Measurements from ENCODE around the gene TNC. TPM values are rescaled to one million over a fixed set of nuclear protein-coding genes. Genes with fewer than 3 reads are reported as not detected.

TNC gene
- total RNA-seq, 1 donor from 2014 or later = 21.5 TPM

GRCh38 chr9:115080242-115080641 lies 37.7 kb downstream of the TNC start:
- Mint-ChIP-seq H3K4me3 (no peak overlapping the region), H3K9me3 (no peaks in the 10 kb centered on the region), H3K27me3 (ENCODE audit: low read depth) (no peaks in the 10 kb centered on the region), H3K27ac (no peak overlapping the region), H3K4me1 (no peaks in the 10 kb centered on the region), H3K36me3 (peaks cover 7% of the 10 kb centered on the region)
- TF ChIP-seq CTCF (IDR thresholded peaks at IDR 0.05; ENCODE audit: unreplicated experiment) = no peak
- DNase-seq (ENCODE audit: low spot score in 2 of 2, unreplicated experiment in 2 of 2) = no peak

- H3K36me3 Mint-ChIP-seq = peaks cover 7% of the 10 kb centered on the region
- no peak overlapping the region for H3K27ac Mint-ChIP-seq
- no peak for DNase-seq (ENCODE audit: low spot score in 2 of 2, unreplicated experiment in 2 of 2)
- H3K4me3 Mint-ChIP-seq = no peak overlapping the region
- TF ChIP-seq CTCF (IDR thresholded peaks at IDR 0.05; ENCODE audit: unreplicated experiment) = no peak
- no peaks in the 10 kb centered on the region for H3K9me3 Mint-ChIP-seq
- H3K27me3 Mint-ChIP-seq (ENCODE audit: low read depth) = no peaks in the 10 kb centered on the region
- H3K4me1 Mint-ChIP-seq = no peaks in the 10 kb centered on the region
These were observed 38.8 kb downstream of the TNC start for GRCh38 chr9:115079156-115079555.

GRCh38 chr9:115073456-115073855 lies 44.5 kb downstream of the TNC start:
- H3K36me3 Mint-ChIP-seq = peaks cover 7% of the 10 kb centered on the region
- no peaks in the 10 kb centered on the region for H3K9me3 Mint-ChIP-seq
- no peak for TF ChIP-seq CTCF (IDR thresholded peaks at IDR 0.05; ENCODE audit: unreplicated experiment)
- no peak overlapping the region for H3K4me3 Mint-ChIP-seq
- no peak for DNase-seq (ENCODE audit: low spot score in 2 of 2, unreplicated experiment in 2 of 2)
- H3K4me1 Mint-ChIP-seq = peaks cover 10% of the 10 kb centered on the region
- no peaks in the 10 kb centered on the region for H3K27me3 Mint-ChIP-seq (ENCODE audit: low read depth)
- no peak overlapping the region for H3K27ac Mint-ChIP-seq

GRCh38 chr9:115071176-115071575 lies 46.8 kb downstream of the TNC start:
- H3K27me3 Mint-ChIP-seq (ENCODE audit: low read depth) = no peaks in the 10 kb centered on the region
- no peak overlapping the region for H3K27ac Mint-ChIP-seq
- H3K9me3 Mint-ChIP-seq = no peaks in the 10 kb centered on the region
- DNase-seq (ENCODE audit: low spot score in 2 of 2, unreplicated experiment in 2 of 2) = no peak
- H3K4me1 Mint-ChIP-seq = peaks cover 10% of the 10 kb centered on the region
- H3K4me3 Mint-ChIP-seq = no peak overlapping the region
- no peak for TF ChIP-seq CTCF (IDR thresholded peaks at IDR 0.05; ENCODE audit: unreplicated experiment)
- peaks cover 4% of the 10 kb centered on the region for H3K36me3 Mint-ChIP-seq

GRCh38 chr9:115069771-115070170 lies 48.2 kb downstream of the TNC start:
- Mint-ChIP-seq H3K27ac (no peak overlapping the region), H3K4me3 (no peak overlapping the region), H3K27me3 (ENCODE audit: low read depth) (no peaks in the 10 kb centered on the region), H3K4me1 (peaks cover 10% of the 10 kb centered on the region), H3K9me3 (no peaks in the 10 kb centered on the region), H3K36me3 (no peaks in the 10 kb centered on the region)
- DNase-seq (ENCODE audit: low spot score in 2 of 2, unreplicated experiment in 2 of 2) = no peak
- no peak for TF ChIP-seq CTCF (IDR thresholded peaks at IDR 0.05; ENCODE audit: unreplicated experiment)

GRCh38 chr9:115069302-115069701 lies 48.7 kb downstream of the TNC start:
- no peak for DNase-seq (ENCODE audit: low spot score in 2 of 2, unreplicated experiment in 2 of 2)
- H3K4me3 Mint-ChIP-seq = no peak overlapping the region
- peaks cover 10% of the 10 kb centered on the region for H3K4me1 Mint-ChIP-seq
- no peaks in the 10 kb centered on the region for H3K9me3 Mint-ChIP-seq
- H3K27me3 Mint-ChIP-seq (ENCODE audit: low read depth) = no peaks in the 10 kb centered on the region
- H3K36me3 Mint-ChIP-seq = no peaks in the 10 kb centered on the region
- no peak overlapping the region for H3K27ac Mint-ChIP-seq
- no peak for TF ChIP-seq CTCF (IDR thresholded peaks at IDR 0.05; ENCODE audit: unreplicated experiment)
